Measurements from ENCODE around the gene WDR81. TPM values are rescaled to one million over a fixed set of nuclear protein-coding genes. Genes with fewer than 3 reads are reported as not detected.
"Not testable (repeated sequence)": the region's sequence is repeated elsewhere in the genome, so short reads cannot be mapped to it uniquely, and the experiment has no call there.

Gene WDR81
- total and polyA plus RNA-seq, 4 donors = 3.0 to 27.3 (median 14.6) TPM

DNA sequence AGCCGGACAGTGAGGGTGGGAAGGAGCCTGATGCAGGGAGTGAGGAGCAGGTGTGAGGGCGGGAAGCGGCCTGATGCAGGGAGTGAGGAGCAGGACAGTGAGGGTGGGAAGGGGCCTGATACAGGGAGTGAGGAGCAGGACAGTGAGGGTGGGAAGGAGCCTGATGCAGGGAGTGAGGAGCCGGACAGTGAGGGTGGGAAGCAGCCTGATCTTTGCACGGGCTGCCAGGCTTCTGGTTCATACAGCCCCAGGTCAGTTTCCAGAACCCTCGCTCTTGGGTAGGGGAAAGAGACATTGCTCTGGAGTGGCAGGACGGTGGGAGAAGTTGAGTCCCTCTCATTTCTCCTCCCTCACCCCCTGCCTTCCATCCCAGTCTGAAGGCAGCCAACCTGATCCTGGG, 17.4 kb downstream of the WDR81 start:
- H3K36me3 ChIP-seq (ENCODE audit: control insufficient read depth in 1 of 2, insufficient read depth in 2 of 2, low read length in 1 of 2); H3K4me3 ChIP-seq (ENCODE audit: low read length in 2 of 2); H3K27me3 ChIP-seq (ENCODE audit: control insufficient read depth in 1 of 2, insufficient read depth in 2 of 2, low read length in 1 of 2); H3K9me3 ChIP-seq (ENCODE audit: control insufficient read depth, low read length); H3K27ac ChIP-seq (ENCODE audit: low read depth in 1 of 2, low read length in 2 of 2); H3K4me1 ChIP-seq (ENCODE audit: control insufficient read depth in 1 of 2, insufficient read depth in 2 of 2, low read length in 2 of 2); intact Hi-C loops (cut with DNase I); DNase-seq; ATAC-seq (ENCODE audit: low FRiP score): not testable (repeated sequence)
- WGBS, 2 donors = 86 to 93% methylated on average over 6 to 7 of the region's 7 CpGs

GRCh38 chr17:1742371-1743087, 18.0 kb downstream of the WDR81 start, which contains the start of gene SERPINF2:
Gene SERPINF2, plus strand, starts transcription at chr17:1742871. Its CDS starts 2,125 bp downstream, at chr17:1744996.
- Histone ChIP-seq H3K27ac (ENCODE audit: low read depth in 1 of 2, low read length in 2 of 2) (no peak within 1 kb of the TSS), H3K36me3 (ENCODE audit: control insufficient read depth in 1 of 2, insufficient read depth in 2 of 2, low read length in 1 of 2) (no peaks in the 10 kb centered on the region), H3K4me1 (ENCODE audit: control insufficient read depth in 1 of 2, insufficient read depth in 2 of 2, low read length in 2 of 2) (no peaks in the 10 kb centered on the region), H3K9me3 (ENCODE audit: control insufficient read depth, low read length) (no peaks in the 10 kb centered on the region), H3K27me3 (ENCODE audit: control insufficient read depth in 1 of 2, insufficient read depth in 2 of 2, low read length in 1 of 2) (no peaks in the 10 kb centered on the region), H3K4me3 (ENCODE audit: low read length in 2 of 2) (no peak within 1 kb of the TSS)
- ATAC-seq (ENCODE audit: low FRiP score) (no peak), DNase-seq (no peak)
- WGBS, 2 donors = 48 to 53% methylated on average over 10 of the region's 10 CpGs
- intact Hi-C loops (cut with DNase I) = no loop called here

- DNase-seq = no peak
- Histone ChIP-seq H3K27ac (ENCODE audit: low read depth in 1 of 2, low read length in 2 of 2) (no peak overlapping the region), H3K27me3 (ENCODE audit: control insufficient read depth in 1 of 2, insufficient read depth in 2 of 2, low read length in 1 of 2) (no peaks in the 10 kb centered on the region), H3K4me1 (ENCODE audit: control insufficient read depth in 1 of 2, insufficient read depth in 2 of 2, low read length in 2 of 2) (no peaks in the 10 kb centered on the region), H3K36me3 (ENCODE audit: control insufficient read depth in 1 of 2, insufficient read depth in 2 of 2, low read length in 1 of 2) (no peaks in the 10 kb centered on the region), H3K4me3 (ENCODE audit: low read length in 2 of 2) (no peak overlapping the region), H3K9me3 (ENCODE audit: control insufficient read depth, low read length) (no peaks in the 10 kb centered on the region)
- ATAC-seq (ENCODE audit: low FRiP score) = no peak
- intact Hi-C loops (cut with DNase I) = no loop called here
- 80 to 94% methylated on average over 2 of the region's 2 CpGs for WGBS, 2 donors
Observed at GRCh38 chr17:1743088-1743439, 18.6 kb downstream of the WDR81 start.

- ATAC-seq (ENCODE audit: low FRiP score) (peak; percentile 46), DNase-seq (no peak)
- H3K4me1 ChIP-seq (ENCODE audit: control insufficient read depth in 1 of 2, insufficient read depth in 2 of 2, low read length in 2 of 2) = no peaks in the 10 kb centered on the region
- intact Hi-C loops (cut with DNase I) = no loop called here
- no peaks in the 10 kb centered on the region for H3K27me3 ChIP-seq (ENCODE audit: control insufficient read depth in 1 of 2, insufficient read depth in 2 of 2, low read length in 1 of 2)
- H3K4me3 ChIP-seq (ENCODE audit: low read length in 2 of 2) = no peak overlapping the region
- H3K27ac ChIP-seq (ENCODE audit: low read depth in 1 of 2, low read length in 2 of 2) = no peak overlapping the region
- 80 to 84% methylated on average over 29 of the region's 29 CpGs for WGBS, 2 donors
- no peaks in the 10 kb centered on the region for H3K36me3 ChIP-seq (ENCODE audit: control insufficient read depth in 1 of 2, insufficient read depth in 2 of 2, low read length in 1 of 2)
- no peaks in the 10 kb centered on the region for H3K9me3 ChIP-seq (ENCODE audit: control insufficient read depth, low read length)
Observed at GRCh38 chr17:1744551-1745512, 20.3 kb downstream of the WDR81 start.

GRCh38 chr17:1745513-1746020, 21.1 kb downstream of the WDR81 start:
- Histone ChIP-seq H3K36me3 (ENCODE audit: control insufficient read depth in 1 of 2, insufficient read depth in 2 of 2, low read length in 1 of 2) (no peaks in the 10 kb centered on the region), H3K4me3 (ENCODE audit: low read length in 2 of 2) (no peak overlapping the region), H3K4me1 (ENCODE audit: control insufficient read depth in 1 of 2, insufficient read depth in 2 of 2, low read length in 2 of 2) (no peaks in the 10 kb centered on the region), H3K27ac (ENCODE audit: low read depth in 1 of 2, low read length in 2 of 2) (no peak overlapping the region), H3K27me3 (ENCODE audit: control insufficient read depth in 1 of 2, insufficient read depth in 2 of 2, low read length in 1 of 2) (no peaks in the 10 kb centered on the region), H3K9me3 (ENCODE audit: control insufficient read depth, low read length) (no peaks in the 10 kb centered on the region)
- no peak for DNase-seq
- intact Hi-C loops (cut with DNase I) = no loop called here
- WGBS, 2 donors = 91 to 92% methylated on average over 12 of the region's 12 CpGs
- ATAC-seq (ENCODE audit: low FRiP score) = no peak

DNA sequence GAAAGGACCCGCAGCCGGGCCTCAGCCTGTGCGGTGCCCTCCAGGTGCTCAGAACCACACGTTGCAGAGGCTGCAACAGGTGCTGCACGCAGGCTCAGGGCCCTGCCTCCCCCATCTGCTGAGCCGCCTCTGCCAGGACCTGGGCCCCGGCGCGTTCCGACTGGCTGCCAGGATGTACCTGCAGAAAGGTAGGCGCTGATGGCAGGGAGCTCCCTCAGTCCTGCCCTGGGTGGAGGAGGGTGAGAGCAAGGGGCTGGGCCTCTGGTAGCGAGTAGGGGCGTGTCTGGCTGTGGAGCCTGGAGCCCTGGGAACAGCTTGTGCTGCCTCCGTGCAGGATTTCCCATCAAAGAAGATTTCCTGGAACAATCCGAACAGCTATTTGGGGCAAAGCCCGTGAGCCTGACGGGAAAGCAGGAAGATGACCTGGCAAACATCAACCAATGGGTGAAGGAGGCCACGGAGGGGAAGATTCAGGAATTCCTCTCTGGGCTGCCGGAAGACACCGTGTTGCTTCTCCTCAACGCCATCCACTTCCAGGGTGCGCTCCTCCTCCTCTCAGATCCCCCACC, 22.6 kb downstream of the WDR81 start:
- 88% methylated on average over 22 of the region's 22 CpGs for WGBS, 2 donors

GRCh38 chr17:1750628-1751027, 26.1 kb downstream of the WDR81 start:
- intact Hi-C loops (cut with DNase I) = no loop called here
- DNase-seq (no peak), ATAC-seq (ENCODE audit: low FRiP score) (no peak)
- WGBS, 2 donors = 86 to 88% methylated on average over 7 to 9 of the region's 9 CpGs
- H3K4me1 ChIP-seq (ENCODE audit: control insufficient read depth in 1 of 2, insufficient read depth in 2 of 2, low read length in 2 of 2) = no peaks in the 10 kb centered on the region
- H3K36me3 ChIP-seq (ENCODE audit: control insufficient read depth in 1 of 2, insufficient read depth in 2 of 2, low read length in 1 of 2) = no peaks in the 10 kb centered on the region
- no peak overlapping the region for H3K27ac ChIP-seq (ENCODE audit: low read depth in 1 of 2, low read length in 2 of 2)
- no peaks in the 10 kb centered on the region for H3K27me3 ChIP-seq (ENCODE audit: control insufficient read depth in 1 of 2, insufficient read depth in 2 of 2, low read length in 1 of 2)
- no peaks in the 10 kb centered on the region for H3K9me3 ChIP-seq (ENCODE audit: control insufficient read depth, low read length)
- no peak overlapping the region for H3K4me3 ChIP-seq (ENCODE audit: low read length in 2 of 2)

More for the DNA sequence above, 22.6 kb downstream of the WDR81 start:
- H3K36me3 ChIP-seq (ENCODE audit: control insufficient read depth in 1 of 2, insufficient read depth in 2 of 2, low read length in 1 of 2) = no peaks in the 10 kb centered on the region
- H3K9me3 ChIP-seq (ENCODE audit: control insufficient read depth, low read length) = no peaks in the 10 kb centered on the region
- ATAC-seq (ENCODE audit: low FRiP score) (peak; percentile 24), DNase-seq (no peak)
- no peaks in the 10 kb centered on the region for H3K4me1 ChIP-seq (ENCODE audit: control insufficient read depth in 1 of 2, insufficient read depth in 2 of 2, low read length in 2 of 2)
- no peak overlapping the region for H3K27ac ChIP-seq (ENCODE audit: low read depth in 1 of 2, low read length in 2 of 2)
- intact Hi-C loops (cut with DNase I) = no loop called here
- no peak overlapping the region for H3K4me3 ChIP-seq (ENCODE audit: low read length in 2 of 2)
- H3K27me3 ChIP-seq (ENCODE audit: control insufficient read depth in 1 of 2, insufficient read depth in 2 of 2, low read length in 1 of 2) = no peaks in the 10 kb centered on the region

GRCh38 chr17:1752425-1753262, 28.1 kb downstream of the WDR81 start:
- no peak overlapping the region for H3K27ac ChIP-seq (ENCODE audit: low read depth in 1 of 2, low read length in 2 of 2)
- no peaks in the 10 kb centered on the region for H3K27me3 ChIP-seq (ENCODE audit: control insufficient read depth in 1 of 2, insufficient read depth in 2 of 2, low read length in 1 of 2)
- no peaks in the 10 kb centered on the region for H3K36me3 ChIP-seq (ENCODE audit: control insufficient read depth in 1 of 2, insufficient read depth in 2 of 2, low read length in 1 of 2)
- no peak for DNase-seq
- intact Hi-C loops (cut with DNase I) = no loop called here
- H3K9me3 ChIP-seq (ENCODE audit: control insufficient read depth, low read length) = no peaks in the 10 kb centered on the region
- peak; percentile 25 for ATAC-seq (ENCODE audit: low FRiP score)
- no peaks in the 10 kb centered on the region for H3K4me1 ChIP-seq (ENCODE audit: control insufficient read depth in 1 of 2, insufficient read depth in 2 of 2, low read length in 2 of 2)
- no peak overlapping the region for H3K4me3 ChIP-seq (ENCODE audit: low read length in 2 of 2)
- 67% methylated on average over 18 of the region's 18 CpGs for WGBS, 2 donors

Data from aorta (tissue), 5 donors.